ENCODE results near the gene ELOVL7.
"Not testable (repeated sequence)": the region's sequence is repeated elsewhere in the genome, so short reads cannot be mapped to it uniquely, and the experiment has no call there.

Gene ELOVL7

GRCh38 chr5:60886158-60886557 lies 42.1 kb upstream of the ELOVL7 start:
- in situ Hi-C loops (cut with HindIII; ENCODE audit: low sequenced_read_pairs), result no loop called here
- no peak for TF ChIP-seq CTCF (IDR thresholded peaks at IDR 0.05; ENCODE audit: low read depth, low read length)

GRCh38 chr5:60883229-60883628 lies 39.2 kb upstream of the ELOVL7 start:
- no peak for DNase-seq (ENCODE audit: low read depth, low spot score)
- H3K4me3 ChIP-seq (ENCODE audit: low read depth, low read length), result no peak overlapping the region
- TF ChIP-seq CTCF (IDR thresholded peaks at IDR 0.05; ENCODE audit: low read depth, low read length), result peak; percentile 38
- in situ Hi-C loops (cut with HindIII; ENCODE audit: low sequenced_read_pairs), result no loop called here

More at GRCh38 chr5:60886158-60886557, 42.1 kb upstream of the ELOVL7 start:
- DNase-seq (ENCODE audit: low read depth, low spot score), result no peak
- H3K4me3 ChIP-seq (ENCODE audit: low read depth, low read length), result no peak overlapping the region

GRCh38 chr5:60872892-60873291 lies 28.8 kb upstream of the ELOVL7 start:
- DNase-seq (ENCODE audit: low read depth, low spot score), result no peak
- no peak for TF ChIP-seq CTCF (IDR thresholded peaks at IDR 0.05; ENCODE audit: low read depth, low read length)
- H3K4me3 ChIP-seq (ENCODE audit: low read depth, low read length), result no peak overlapping the region
- in situ Hi-C loops (cut with HindIII; ENCODE audit: low sequenced_read_pairs), result no loop called here

DNA sequence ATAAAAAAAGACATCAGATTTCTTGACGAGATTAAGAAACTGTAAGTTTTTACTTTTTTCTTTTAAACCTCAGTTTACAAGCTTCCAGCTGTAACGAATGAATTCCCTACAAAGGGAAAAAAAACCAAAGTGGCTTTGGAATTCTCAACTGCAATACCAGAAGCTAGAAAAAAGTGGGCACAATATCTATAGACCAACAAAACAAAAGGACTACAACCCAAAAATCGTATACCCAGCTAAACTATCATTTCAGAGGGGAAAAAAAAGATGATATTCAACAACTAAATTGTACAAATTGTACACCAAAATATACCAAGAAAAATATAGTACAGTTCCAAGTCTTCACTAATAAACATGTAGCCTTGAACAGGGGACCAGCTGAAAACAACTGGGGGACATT lies 26.8 kb upstream of the ELOVL7 start:
- TF ChIP-seq CTCF (IDR thresholded peaks at IDR 0.05; ENCODE audit: low read depth, low read length), result no peak
- no peak overlapping the region for H3K4me3 ChIP-seq (ENCODE audit: low read depth, low read length)
- in situ Hi-C loops (cut with HindIII; ENCODE audit: low sequenced_read_pairs), result no loop called here
- DNase-seq (ENCODE audit: low read depth, low spot score), result no peak

- H3K4me3 ChIP-seq (ENCODE audit: low read depth, low read length); DNase-seq (ENCODE audit: low read depth, low spot score); in situ Hi-C loops (cut with HindIII; ENCODE audit: low sequenced_read_pairs): not testable (repeated sequence)
Observed at GRCh38 chr5:60860572-60860971, 16.5 kb upstream of the ELOVL7 start.

- TF ChIP-seq CTCF (IDR thresholded peaks at IDR 0.05; ENCODE audit: low read depth, low read length), result no peak
- no peak overlapping the region for H3K4me3 ChIP-seq (ENCODE audit: low read depth, low read length)
- in situ Hi-C loops (cut with HindIII; ENCODE audit: low sequenced_read_pairs), result no loop called here
- no peak for DNase-seq (ENCODE audit: low read depth, low spot score)
Observed at GRCh38 chr5:60856066-60856465, 12.0 kb upstream of the ELOVL7 start.

- no peak overlapping the region for H3K4me3 ChIP-seq (ENCODE audit: low read depth, low read length)
- in situ Hi-C loops (cut with HindIII; ENCODE audit: low sequenced_read_pairs), result no loop called here
- TF ChIP-seq CTCF (IDR thresholded peaks at IDR 0.05; ENCODE audit: low read depth, low read length), result no peak
- no peak for DNase-seq (ENCODE audit: low read depth, low spot score)
Observed at GRCh38 chr5:60852940-60853339, 8.9 kb upstream of the ELOVL7 start.

Data from astrocyte of the spinal cord (primary cell).